Medulla oblongata (tissue), 1 donor: ENCODE data around the gene GIT1.

Experiments used
- DNase-seq: peaks from one replicate; pipeline ENCODE4 v3.0.0-alpha.2; 2015; ENCODE audit errors: extremely low spot score

GIT1 gene

GRCh38 chr17:29589524-29590410 lies at the start of gene GIT1:
Gene GIT1 (minus strand): TSS chr17:29589648. CDS start chr17:29589378, 270 bp downstream.
- DNase-seq, result peak; percentile 94

GRCh38 chr17:29633886-29634285 lies 44.4 kb upstream of the GIT1 start:
- DNase-seq, result no peak

- no peak for DNase-seq
Observed at GRCh38 chr17:29630630-29631193, 41.3 kb upstream of the GIT1 start.

GRCh38 chr17:29629839-29630238 lies 40.4 kb upstream of the GIT1 start:
- DNase-seq, result no peak

GRCh38 chr17:29628644-29629043 lies 39.2 kb upstream of the GIT1 start:
- DNase-seq, result no peak

GRCh38 chr17:29627951-29628350 lies 38.5 kb upstream of the GIT1 start:
- no peak for DNase-seq

GRCh38 chr17:29625037-29625750 lies 35.7 kb upstream of the GIT1 start:
- DNase-seq, result peak; percentile 73

- DNase-seq, result no peak
Observed at GRCh38 chr17:29624586-29624985, 35.1 kb upstream of the GIT1 start.

GRCh38 chr17:29623283-29623647 lies 33.8 kb upstream of the GIT1 start:
- DNase-seq, result peak; percentile 1

- peak; percentile 66 for DNase-seq
Observed at GRCh38 chr17:29622337-29623282, 33.2 kb upstream of the GIT1 start, which contains the start of gene CORO6. Gene CORO6 (minus strand): TSS chr17:29622912. CDS start chr17:29621421, 1,491 bp downstream.

GRCh38 chr17:29621751-29622194 lies 32.3 kb upstream of the GIT1 start:
- no peak for DNase-seq

GRCh38 chr17:29620779-29621500 lies 31.5 kb upstream of the GIT1 start:
- no peak for DNase-seq

- no peak for DNase-seq
Observed at GRCh38 chr17:29620271-29620670, 30.8 kb upstream of the GIT1 start.

GRCh38 chr17:29619251-29619650 lies 29.8 kb upstream of the GIT1 start:
- DNase-seq, result no peak

GRCh38 chr17:29618272-29619065 lies 29.0 kb upstream of the GIT1 start:
- DNase-seq, result no peak

- peak; percentile 87 for DNase-seq
Observed at GRCh38 chr17:29617481-29618271, 28.2 kb upstream of the GIT1 start.

GRCh38 chr17:29617125-29617480 lies 27.7 kb upstream of the GIT1 start:
- peak; percentile 81 for DNase-seq

GRCh38 chr17:29616300-29617048 lies 27.0 kb upstream of the GIT1 start:
- no peak for DNase-seq
